Stimulated activated effector memory CD8-positive, alpha-beta T cell treated with anti-CD3 and anti-CD28 coated beads, Interleukin-12 subunit alpha, Interleukin-12 subunit beta, amount 100 ng/mL, for 72 hours (primary cell): ENCODE data around the gene TAF1C.

ENCODE experiments used
- ATAC-seq: fragments of 150-1000 bp; cut with Tn5 transposase; 2 replicates; pipeline ENCODE4 v1.10.0; 2021
- DNase-seq, 2 donors: peaks; one replicate each; pipeline ENCODE4 v3.0.0; 2021 to 2022; ENCODE audit warnings: low spot score in 2 of 2
- H3K27ac Mint-ChIP-seq: one replicate; pipeline ENCODE4 v1.8.0; 2022; ENCODE audit warnings: mild to moderate bottlenecking, mixed read lengths
- H3K36me3 Mint-ChIP-seq: one replicate; pipeline ENCODE4 v1.8.0; 2022; ENCODE audit warnings: mild to moderate bottlenecking, mixed read lengths
- H3K4me1 Mint-ChIP-seq: one replicate; pipeline ENCODE4 v1.8.0; 2022; ENCODE audit warnings: mixed read lengths
- H3K4me3 Mint-ChIP-seq: one replicate; pipeline ENCODE4 v1.8.0; 2022; ENCODE audit warnings: mild to moderate bottlenecking, mixed read lengths
- H3K9me3 Mint-ChIP-seq: one replicate; pipeline ENCODE4 v1.8.0; 2022; ENCODE audit warnings: mixed read lengths

Gene TAF1C

GRCh38 chr16:84138824-84139627, 47.8 kb downstream of the TAF1C start:
- H3K4me3 Mint-ChIP-seq, result peak overlapping the region; percentile 25
- peak; percentile 92 for ATAC-seq
- peak overlapping the region; percentile 43 for H3K27ac Mint-ChIP-seq
- no peaks in the 10 kb centered on the region for H3K9me3 Mint-ChIP-seq
- peaks cover 5% of the 10 kb centered on the region for H3K36me3 Mint-ChIP-seq
- H3K4me1 Mint-ChIP-seq, result peaks cover 48% of the 10 kb centered on the region
- no peak for DNase-seq

- Mint-ChIP-seq H3K9me3 (no peaks in the 10 kb centered on the region), H3K27ac (peak overlapping the region; percentile 43), H3K36me3 (peaks cover 5% of the 10 kb centered on the region), H3K4me3 (peak overlapping the region; percentile 25), H3K4me1 (peaks cover 45% of the 10 kb centered on the region)
- DNase-seq, result no peak
- no peak for ATAC-seq
Measured at GRCh38 chr16:84138500-84138823, 48.4 kb downstream of the TAF1C start.

GRCh38 chr16:84137769-84138357, 49.0 kb downstream of the TAF1C start:
- Mint-ChIP-seq H3K9me3 (no peaks in the 10 kb centered on the region), H3K4me1 (peaks cover 39% of the 10 kb centered on the region), H3K36me3 (peaks cover 5% of the 10 kb centered on the region), H3K4me3 (no peak overlapping the region), H3K27ac (peak overlapping the region; percentile 60)
- no peak for ATAC-seq
- no peak for DNase-seq

GRCh38 chr16:84137287-84137686, 49.6 kb downstream of the TAF1C start:
- DNase-seq, result no peak
- ATAC-seq, result no peak
- Mint-ChIP-seq H3K4me1 (peaks cover 39% of the 10 kb centered on the region), H3K4me3 (no peak overlapping the region), H3K27ac (peak overlapping the region; percentile 60), H3K9me3 (no peaks in the 10 kb centered on the region), H3K36me3 (peaks cover 5% of the 10 kb centered on the region)

GRCh38 chr16:84136331-84137125, 50.3 kb downstream of the TAF1C start:
- DNase-seq (no peak), ATAC-seq (no peak)
- no peak overlapping the region for H3K4me3 Mint-ChIP-seq
- peaks cover 5% of the 10 kb centered on the region for H3K36me3 Mint-ChIP-seq
- no peaks in the 10 kb centered on the region for H3K9me3 Mint-ChIP-seq
- peaks cover 35% of the 10 kb centered on the region for H3K4me1 Mint-ChIP-seq
- H3K27ac Mint-ChIP-seq, result no peak overlapping the region

GRCh38 chr16:84132527-84133285, 54.2 kb downstream of the TAF1C start:
- Mint-ChIP-seq H3K4me1 (peaks cover 18% of the 10 kb centered on the region), H3K27ac (peak overlapping the region; percentile 34), H3K36me3 (peaks cover 26% of the 10 kb centered on the region), H3K4me3 (no peak overlapping the region), H3K9me3 (no peaks in the 10 kb centered on the region)
- ATAC-seq, result no peak
- no peak for DNase-seq

GRCh38 chr16:84131117-84131516, 55.7 kb downstream of the TAF1C start:
- ATAC-seq (no peak), DNase-seq (no peak)
- Mint-ChIP-seq H3K9me3 (no peaks in the 10 kb centered on the region), H3K36me3 (peaks cover 37% of the 10 kb centered on the region), H3K4me1 (peaks cover 2% of the 10 kb centered on the region), H3K4me3 (no peak overlapping the region), H3K27ac (no peak overlapping the region)
